Astrocyte (in vitro differentiated cells and primary cell): Measurements from ENCODE around the gene ATAD2B. TPM values are rescaled to one million over a fixed set of nuclear protein-coding genes. Genes with fewer than 3 reads are reported as not detected.
A peak's percentile ranks its signal among the peaks of the same experiment; 100 is the strongest.

Experiments
- DNase-seq: peaks from one replicate; pipeline ENCODE4 v3.0.0-alpha.2; 2010; ENCODE audit warnings: low read depth
- FAIRE-seq: peaks from 2 replicates; lab custom pipeline; 2011; peaks lifted over from hg19 to GRCh38; lab: Jason Lieb, UNC
- H2AFZ ChIP-seq: 2 replicates; pipeline ENCODE4 v1.6.0; 2012; ENCODE audit warnings: low read depth, low read length, inconsistent platforms
- H3K27ac ChIP-seq: 2 replicates; pipeline ENCODE4 v1.5.1; 2011; ENCODE audit warnings: low read depth, low read length, inconsistent platforms
- H3K27me3 ChIP-seq: 2 replicates; pipeline ENCODE4 v1.6.0; 2011; ENCODE audit warnings: low read length, inconsistent platforms; ENCODE audit not compliant: insufficient read depth
- H3K36me3 ChIP-seq: 2 replicates; pipeline ENCODE4 v1.5.1; 2011; ENCODE audit warnings: low read length, inconsistent platforms; ENCODE audit not compliant: insufficient read depth
- H3K4me1 ChIP-seq: 2 replicates; pipeline ENCODE4 v1.5.1; 2011; ENCODE audit warnings: low read length, inconsistent platforms; ENCODE audit not compliant: insufficient read depth
- H3K4me2 ChIP-seq: 2 replicates; pipeline ENCODE4 v1.6.0; 2012; ENCODE audit warnings: low read length, inconsistent platforms
- H3K4me3 ChIP-seq: 2 replicates; pipeline ENCODE4 v1.5.1; 2011; ENCODE audit warnings: low read depth, mild to moderate bottlenecking, low read length, inconsistent platforms; ENCODE audit not compliant: insufficient read depth
- H3K79me2 ChIP-seq: 2 replicates; pipeline ENCODE4 v1.6.0; 2012; ENCODE audit warnings: mild to moderate bottlenecking, low read length, inconsistent platforms; ENCODE audit not compliant: insufficient read depth
- H3K9ac ChIP-seq: 2 replicates; pipeline ENCODE4 v1.6.0; 2012; ENCODE audit warnings: mild to moderate bottlenecking, low read length, inconsistent platforms
- H3K9me3 ChIP-seq: 2 replicates; pipeline ENCODE4 v1.5.1; 2012; ENCODE audit warnings: low read depth, mild to moderate bottlenecking, low read length, inconsistent platforms; ENCODE audit not compliant: insufficient read depth
- H4K20me1 ChIP-seq: 2 replicates; pipeline ENCODE4 v1.6.0; 2012; ENCODE audit warnings: low read length, inconsistent platforms; ENCODE audit not compliant: insufficient read depth
- H3K27ac Mint-ChIP-seq: one replicate; pipeline ENCODE4 v1.8.0; 2021; ENCODE audit warnings: mild to moderate bottlenecking, mixed read lengths; ENCODE audit not compliant: unreplicated experiment
- H3K27me3 Mint-ChIP-seq: one replicate; pipeline ENCODE4 v1.8.0; 2021; ENCODE audit warnings: low read depth, mixed read lengths; ENCODE audit not compliant: unreplicated experiment
- H3K36me3 Mint-ChIP-seq: one replicate; pipeline ENCODE4 v1.8.0; 2021; ENCODE audit warnings: low read depth, mixed read lengths; ENCODE audit not compliant: unreplicated experiment
- H3K4me1 Mint-ChIP-seq: one replicate; pipeline ENCODE4 v1.8.0; 2021; ENCODE audit warnings: low read depth, mixed read lengths; ENCODE audit not compliant: unreplicated experiment
- H3K4me3 Mint-ChIP-seq: one replicate; pipeline ENCODE4 v1.8.0; 2021; ENCODE audit warnings: mild to moderate bottlenecking, moderate library complexity, mixed read lengths; ENCODE audit not compliant: unreplicated experiment
- H3K9me3 Mint-ChIP-seq: one replicate; pipeline ENCODE4 v1.8.0; 2021; ENCODE audit warnings: mild to moderate bottlenecking, mixed read lengths; ENCODE audit not compliant: unreplicated experiment
- EZH2 ChIP-seq: IDR thresholded peaks from 2 replicates; pipeline ENCODE4 v1.6.1; 2012; ENCODE audit warnings: mild to moderate bottlenecking, low read length, inconsistent platforms; ENCODE audit not compliant: insufficient read depth
- total RNA-seq: library from RNA; stranded (reverse); gene quantifications from 2 replicates; pipeline ENCODE4 v1.2.1, GENCODE V29; 2021
- TF ChIP-seq, protein P1 (sequence below): IDR thresholded peaks from 2 replicates; pipeline ENCODE4 v1.5.1; 2011; ENCODE audit warnings: low read depth, mild to moderate bottlenecking, inconsistent platforms, low read length, moderate library complexity; ENCODE audit not compliant: insufficient read depth

The ATAD2B gene
- total RNA-seq, 1 donor from 2014 or later, result 12.2 TPM

DNA sequence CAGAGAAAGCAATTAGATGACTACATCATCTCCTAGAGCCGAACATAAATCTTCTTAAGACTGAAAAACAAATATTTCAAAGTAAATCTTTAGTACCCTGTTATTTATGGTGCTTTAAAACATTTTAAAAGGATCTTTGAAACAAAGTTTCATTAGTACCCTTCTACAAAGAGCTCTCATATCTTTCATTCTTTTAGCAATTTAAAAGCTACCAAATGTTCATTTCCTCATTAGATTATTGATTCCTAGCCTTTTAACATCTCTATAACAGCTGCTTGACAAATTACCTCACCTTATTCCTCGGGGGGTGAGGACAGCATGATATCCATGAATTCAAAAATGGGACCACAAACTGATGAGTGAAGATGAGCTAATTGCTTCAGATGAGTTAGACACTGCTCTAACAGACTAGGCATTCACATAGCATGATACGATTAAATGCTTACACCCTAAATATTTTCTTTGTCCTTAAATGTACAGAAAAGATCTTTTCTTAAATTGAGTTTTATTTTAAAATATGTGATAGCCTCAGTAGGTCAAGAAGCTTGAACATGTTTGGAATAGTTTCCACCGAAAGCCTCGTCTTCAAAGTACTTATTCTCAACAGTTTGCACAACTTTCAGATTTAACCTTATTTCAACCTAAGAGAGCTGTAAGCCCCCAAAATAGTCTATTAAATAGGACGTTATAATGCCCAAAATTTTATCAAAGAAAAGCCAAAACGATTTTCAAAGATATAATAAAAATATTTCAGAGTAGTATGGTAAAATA is 2.1 kb downstream of the ATAD2B start:
- no peak overlapping the region for H2AFZ ChIP-seq
- no peaks in the 10 kb centered on the region for H3K9me3 Mint-ChIP-seq
- no peak overlapping the region for H3K27ac ChIP-seq
- H3K4me3 ChIP-seq, result peak overlapping the region; percentile 94
- no peaks in the 10 kb centered on the region for H3K27me3 Mint-ChIP-seq
- peaks cover 49% of the 10 kb centered on the region for H4K20me1 ChIP-seq
- no peaks in the 10 kb centered on the region for H3K9me3 ChIP-seq
- no peak for TF ChIP-seq EZH2
- TF ChIP-seq, protein P1, sequence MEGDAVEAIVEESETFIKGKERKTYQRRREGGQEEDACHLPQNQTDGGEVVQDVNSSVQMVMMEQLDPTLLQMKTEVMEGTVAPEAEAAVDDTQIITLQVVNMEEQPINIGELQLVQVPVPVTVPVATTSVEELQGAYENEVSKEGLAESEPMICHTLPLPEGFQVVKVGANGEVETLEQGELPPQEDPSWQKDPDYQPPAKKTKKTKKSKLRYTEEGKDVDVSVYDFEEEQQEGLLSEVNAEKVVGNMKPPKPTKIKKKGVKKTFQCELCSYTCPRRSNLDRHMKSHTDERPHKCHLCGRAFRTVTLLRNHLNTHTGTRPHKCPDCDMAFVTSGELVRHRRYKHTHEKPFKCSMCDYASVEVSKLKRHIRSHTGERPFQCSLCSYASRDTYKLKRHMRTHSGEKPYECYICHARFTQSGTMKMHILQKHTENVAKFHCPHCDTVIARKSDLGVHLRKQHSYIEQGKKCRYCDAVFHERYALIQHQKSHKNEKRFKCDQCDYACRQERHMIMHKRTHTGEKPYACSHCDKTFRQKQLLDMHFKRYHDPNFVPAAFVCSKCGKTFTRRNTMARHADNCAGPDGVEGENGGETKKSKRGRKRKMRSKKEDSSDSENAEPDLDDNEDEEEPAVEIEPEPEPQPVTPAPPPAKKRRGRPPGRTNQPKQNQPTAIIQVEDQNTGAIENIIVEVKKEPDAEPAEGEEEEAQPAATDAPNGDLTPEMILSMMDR, result no peak
- peaks cover 8% of the 10 kb centered on the region for H3K4me1 ChIP-seq
- no peaks in the 10 kb centered on the region for H3K27me3 ChIP-seq
- FAIRE-seq, result no peak
- DNase-seq, result no peak
- peaks cover 2% of the 10 kb centered on the region for H3K4me1 Mint-ChIP-seq
- peak overlapping the region; percentile 90 for H3K4me2 ChIP-seq
- H3K36me3 Mint-ChIP-seq, result no peaks in the 10 kb centered on the region
- H3K79me2 ChIP-seq, result peaks cover 76% of the 10 kb centered on the region
- H3K4me3 Mint-ChIP-seq, result peak overlapping the region; percentile 98
- peak overlapping the region; percentile 97 for H3K27ac Mint-ChIP-seq
- H3K9ac ChIP-seq, result peak overlapping the region; percentile 92
- H3K36me3 ChIP-seq, result no peaks in the 10 kb centered on the region

DNA sequence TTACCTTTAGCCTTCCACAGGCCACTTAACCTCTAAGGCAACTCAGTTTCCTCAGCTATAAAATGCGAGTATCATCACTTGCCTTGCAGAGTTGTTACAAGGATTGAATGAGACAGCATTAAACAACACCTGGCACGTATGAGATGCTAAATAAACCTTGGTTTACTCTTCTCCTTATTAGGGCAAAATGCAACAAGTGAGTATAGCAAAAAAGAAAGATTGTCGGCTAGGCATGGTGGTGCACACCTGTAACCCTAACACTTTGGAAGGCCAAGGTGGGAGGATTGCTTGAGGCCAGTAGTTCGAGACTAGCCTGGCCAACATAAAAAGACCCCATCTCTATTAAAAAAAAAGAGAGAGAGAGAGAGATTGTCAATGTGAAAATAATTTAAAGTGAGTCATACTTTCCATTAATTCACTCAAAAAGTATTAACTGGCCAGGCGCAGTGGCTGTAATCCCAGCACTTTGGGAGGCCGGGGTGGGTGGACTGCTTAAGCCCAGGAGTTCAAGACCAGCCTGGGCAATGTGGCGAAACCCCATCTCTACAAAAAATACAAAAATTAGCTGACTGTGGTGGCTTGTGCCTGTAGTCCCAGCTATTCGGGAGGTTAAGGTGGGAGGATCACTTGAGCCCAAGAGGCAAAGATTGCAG is 8.0 kb downstream of the ATAD2B start:
- Mint-ChIP-seq H3K27me3 (no peaks in the 10 kb centered on the region), H3K4me3 (no peak overlapping the region), H3K36me3 (no peaks in the 10 kb centered on the region), H3K4me1 (peaks cover 12% of the 10 kb centered on the region), H3K27ac (peak overlapping the region; percentile 9), H3K9me3 (no peaks in the 10 kb centered on the region)
- TF ChIP-seq, protein P1, result no peak
- TF ChIP-seq EZH2, result no peak
- Histone ChIP-seq H3K4me1 (no peaks in the 10 kb centered on the region), H3K27me3 (no peaks in the 10 kb centered on the region), H3K9ac (no peak overlapping the region), H3K36me3 (no peaks in the 10 kb centered on the region), H3K4me3 (no peak overlapping the region), H3K4me2 (no peak overlapping the region), H3K27ac (no peak overlapping the region), H4K20me1 (peaks cover 79% of the 10 kb centered on the region), H3K9me3 (no peaks in the 10 kb centered on the region), H3K79me2 (peaks cover 97% of the 10 kb centered on the region), H2AFZ (no peak overlapping the region)
- no peak for FAIRE-seq
- DNase-seq, result no peak
